ENCODE results near the gene PROZ. TPM values are rescaled to one million over a fixed set of nuclear protein-coding genes. Genes with fewer than 3 reads are reported as not detected.

The PROZ gene
- total RNA-seq, 1 experiment from 2014 or later: not detected

DNA sequence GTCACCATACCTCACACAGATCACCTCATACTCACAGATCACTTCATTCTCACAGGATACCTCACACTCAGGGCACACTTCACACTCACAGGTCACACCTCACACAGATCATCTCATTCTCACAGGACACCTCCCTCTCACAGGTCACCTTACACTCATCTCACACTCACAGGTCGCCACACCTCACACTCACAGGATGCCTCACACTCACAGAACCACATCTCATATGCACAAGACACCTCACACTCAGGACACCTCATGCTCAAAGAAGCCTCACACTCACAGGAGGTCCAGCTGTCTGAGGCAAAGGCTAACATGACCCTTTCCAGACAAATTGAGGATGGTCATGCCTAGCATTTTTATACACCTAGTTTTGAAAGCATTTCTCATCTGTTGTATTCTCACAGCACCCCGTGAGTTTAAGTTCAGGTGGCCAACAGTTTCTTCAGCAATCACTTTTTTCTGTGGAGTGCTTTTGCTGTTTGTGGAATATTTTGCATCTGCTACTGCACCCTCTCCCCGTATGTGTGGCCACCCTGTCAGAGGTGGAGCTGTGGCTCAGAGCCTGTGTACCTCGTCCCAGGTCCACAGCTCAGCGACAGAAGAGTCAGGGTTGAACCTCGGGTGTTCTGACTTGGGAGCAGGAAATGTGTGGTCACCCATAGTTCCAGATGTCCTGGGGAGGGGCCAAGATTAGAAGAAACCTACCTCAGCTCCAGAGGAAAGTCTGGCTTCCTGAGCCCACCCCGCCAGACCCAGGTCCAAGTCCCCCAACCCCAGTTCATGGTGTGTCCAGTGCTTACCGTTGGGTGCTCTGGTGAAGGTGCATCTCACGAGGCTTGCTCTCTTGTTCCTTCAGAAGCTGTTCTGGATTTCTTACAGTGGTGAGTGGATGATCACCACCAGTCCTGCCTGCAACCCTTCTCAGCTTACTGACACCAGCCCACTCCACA, 45.3 kb upstream of the PROZ start:
- intact Hi-C loops (cut with micrococcal nuclease): no loop called here
- BruUV-seq (replicated peaks): no TSS peak
- Histone ChIP-seq H4K20me1 (ENCODE audit: low read length) (no peaks in the 10 kb centered on the region), H3K79me2 (ENCODE audit: low read length) (no peaks in the 10 kb centered on the region), H3K4me2 (ENCODE audit: low read length) (no peak overlapping the region), H3K36me3 (ENCODE audit: low read depth, low read length) (no peaks in the 10 kb centered on the region), H3K4me3 (ENCODE audit: low read length) (no peak overlapping the region), H3K9me2 (replicated peaks; ENCODE audit: low read length) (no peaks in the 10 kb centered on the region), H3K4me1 (ENCODE audit: insufficient read depth, low read length) (no peaks in the 10 kb centered on the region), H3F3A (ENCODE audit: low read length, unreplicated experiment) (no peaks in the 10 kb centered on the region), H3K9ac (ENCODE audit: low read length) (no peak overlapping the region), H3K9me3 (ENCODE audit: low read length) (no peaks in the 10 kb centered on the region), H2AFZ (ENCODE audit: low read length) (no peak overlapping the region), H3K27me3 (ENCODE audit: low read length) (no peaks in the 10 kb centered on the region), H3K27ac (ENCODE audit: low read length) (no peak overlapping the region)
- TF ChIP-seq EZH2phosphoT487 (IDR thresholded peaks at IDR 0.05; ENCODE audit: borderline replicate concordance, low read length): no peak
- TF ChIP-seq, protein P1, sequence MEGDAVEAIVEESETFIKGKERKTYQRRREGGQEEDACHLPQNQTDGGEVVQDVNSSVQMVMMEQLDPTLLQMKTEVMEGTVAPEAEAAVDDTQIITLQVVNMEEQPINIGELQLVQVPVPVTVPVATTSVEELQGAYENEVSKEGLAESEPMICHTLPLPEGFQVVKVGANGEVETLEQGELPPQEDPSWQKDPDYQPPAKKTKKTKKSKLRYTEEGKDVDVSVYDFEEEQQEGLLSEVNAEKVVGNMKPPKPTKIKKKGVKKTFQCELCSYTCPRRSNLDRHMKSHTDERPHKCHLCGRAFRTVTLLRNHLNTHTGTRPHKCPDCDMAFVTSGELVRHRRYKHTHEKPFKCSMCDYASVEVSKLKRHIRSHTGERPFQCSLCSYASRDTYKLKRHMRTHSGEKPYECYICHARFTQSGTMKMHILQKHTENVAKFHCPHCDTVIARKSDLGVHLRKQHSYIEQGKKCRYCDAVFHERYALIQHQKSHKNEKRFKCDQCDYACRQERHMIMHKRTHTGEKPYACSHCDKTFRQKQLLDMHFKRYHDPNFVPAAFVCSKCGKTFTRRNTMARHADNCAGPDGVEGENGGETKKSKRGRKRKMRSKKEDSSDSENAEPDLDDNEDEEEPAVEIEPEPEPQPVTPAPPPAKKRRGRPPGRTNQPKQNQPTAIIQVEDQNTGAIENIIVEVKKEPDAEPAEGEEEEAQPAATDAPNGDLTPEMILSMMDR (conservative IDR thresholded peaks at IDR 0.05; ENCODE audit: low read depth, low read length): no peak
- DNase-seq (no peak), ATAC-seq (no peak)
- ChIA-PET CTCF (no interaction called here), POLR2A (ENCODE audit: unreplicated experiment) (no interaction called here)

DNA sequence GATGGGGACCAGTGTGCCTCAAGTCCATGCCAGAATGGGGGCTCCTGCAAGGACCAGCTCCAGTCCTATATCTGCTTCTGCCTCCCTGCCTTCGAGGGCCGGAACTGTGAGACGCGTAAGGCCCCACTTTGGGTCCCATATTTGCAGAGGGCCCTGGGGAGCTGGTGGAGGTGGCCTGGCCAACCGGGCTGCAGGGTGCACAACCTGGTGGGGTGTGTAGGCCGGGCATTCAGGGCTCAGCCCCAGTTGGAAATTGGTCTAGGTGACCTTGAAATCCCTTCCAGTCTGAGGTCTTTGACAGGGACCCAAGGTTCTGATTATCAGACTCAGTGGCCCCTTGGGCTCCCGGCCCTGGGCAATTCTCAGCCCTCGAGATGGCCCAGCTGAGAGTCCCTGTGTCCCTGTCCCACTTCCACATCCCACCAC, 44.6 kb upstream of the PROZ start:
- H3K9me2 ChIP-seq (replicated peaks; ENCODE audit: low read length): no peaks in the 10 kb centered on the region
- no peak overlapping the region for H2AFZ ChIP-seq (ENCODE audit: low read length)
- no peak overlapping the region for H3K4me2 ChIP-seq (ENCODE audit: low read length)
- H3K36me3 ChIP-seq (ENCODE audit: low read depth, low read length): no peaks in the 10 kb centered on the region
- no peak overlapping the region for H3K4me3 ChIP-seq (ENCODE audit: low read length)
- TF ChIP-seq EZH2 (IDR thresholded peaks at IDR 0.05; ENCODE audit: low read length, unreplicated experiment): no peak
- BruUV-seq (replicated peaks): no TSS peak
- no peaks in the 10 kb centered on the region for H4K20me1 ChIP-seq (ENCODE audit: low read length)
- ATAC-seq (no peak), DNase-seq (no peak)
- no peak overlapping the region for H3K9ac ChIP-seq (ENCODE audit: low read length)
- no peaks in the 10 kb centered on the region for H3K4me1 ChIP-seq (ENCODE audit: insufficient read depth, low read length)
- no peaks in the 10 kb centered on the region for H3K27me3 ChIP-seq (ENCODE audit: low read length)
- H3K9me3 ChIP-seq (ENCODE audit: low read length): no peaks in the 10 kb centered on the region
- POLR2A ChIA-PET (ENCODE audit: unreplicated experiment): no interaction called here
- no peaks in the 10 kb centered on the region for H3F3A ChIP-seq (ENCODE audit: low read length, unreplicated experiment)
- CTCF ChIA-PET: no interaction called here
- no peaks in the 10 kb centered on the region for H3K79me2 ChIP-seq (ENCODE audit: low read length)
- no peak overlapping the region for H3K27ac ChIP-seq (ENCODE audit: low read length)
- intact Hi-C loops (cut with micrococcal nuclease): no loop called here

DNA sequence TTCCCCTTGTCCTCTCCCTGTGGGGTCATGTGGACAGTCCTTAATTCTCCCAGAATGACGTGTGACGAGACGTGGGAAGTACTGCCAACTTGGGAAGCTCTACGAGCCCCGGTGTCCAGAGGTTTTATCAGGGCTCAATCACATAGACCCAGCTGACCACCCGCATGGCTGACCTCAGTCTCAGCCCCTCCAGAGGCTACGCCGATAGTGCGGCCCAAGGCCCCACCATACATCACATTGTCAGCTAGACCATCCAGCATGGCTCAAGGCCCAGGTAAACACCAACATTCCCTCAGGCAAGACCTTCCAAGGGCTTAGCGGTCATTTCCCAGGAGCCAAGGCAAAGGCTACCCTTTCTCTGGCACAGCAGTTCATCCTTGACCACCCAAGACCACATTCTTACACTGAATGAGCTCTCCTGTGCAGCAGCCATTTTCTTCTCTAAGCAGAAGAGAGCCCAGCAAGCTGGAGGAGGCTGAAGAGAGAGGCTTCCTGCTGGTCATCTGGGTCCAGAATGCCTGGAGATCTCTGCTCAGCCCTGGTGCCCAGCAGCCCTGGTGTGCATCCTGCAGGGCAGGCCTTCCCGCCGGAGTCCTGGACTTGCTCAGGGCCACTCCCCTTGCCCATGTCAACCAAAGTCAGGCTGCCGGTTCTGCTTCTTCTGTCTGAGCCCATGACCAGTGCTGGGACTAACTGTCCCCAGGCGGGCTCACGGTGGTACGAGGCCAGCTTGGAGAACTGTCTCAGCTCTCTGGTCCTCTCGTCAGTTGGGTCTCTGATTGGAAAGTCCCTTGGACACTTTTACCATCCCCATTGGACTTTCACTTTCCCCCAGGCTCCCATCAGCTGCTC, 43.7 kb upstream of the PROZ start:
- no peak for ATAC-seq
- BruUV-seq (replicated peaks): no TSS peak
- ChIA-PET CTCF (no interaction called here), POLR2A (ENCODE audit: unreplicated experiment) (no interaction called here)
- Histone ChIP-seq H2AFZ (ENCODE audit: low read length) (no peak overlapping the region), H3K4me2 (ENCODE audit: low read length) (no peak overlapping the region), H3K27me3 (ENCODE audit: low read length) (no peaks in the 10 kb centered on the region), H3K79me2 (ENCODE audit: low read length) (no peaks in the 10 kb centered on the region), H3K4me3 (ENCODE audit: low read length) (no peak overlapping the region), H3F3A (ENCODE audit: low read length, unreplicated experiment) (no peaks in the 10 kb centered on the region), H3K9me3 (ENCODE audit: low read length) (no peaks in the 10 kb centered on the region), H3K27ac (ENCODE audit: low read length) (no peak overlapping the region), H3K9ac (ENCODE audit: low read length) (no peak overlapping the region), H3K36me3 (ENCODE audit: low read depth, low read length) (no peaks in the 10 kb centered on the region), H3K4me1 (ENCODE audit: insufficient read depth, low read length) (no peaks in the 10 kb centered on the region), H4K20me1 (ENCODE audit: low read length) (no peaks in the 10 kb centered on the region), H3K9me2 (replicated peaks; ENCODE audit: low read length) (no peaks in the 10 kb centered on the region)
- intact Hi-C loops (cut with micrococcal nuclease): no loop called here
- DNase-seq: no peak
- no peak for TF ChIP-seq EZH2 (IDR thresholded peaks at IDR 0.05; ENCODE audit: low read length, unreplicated experiment)
- TF ChIP-seq EZH2phosphoT487 (IDR thresholded peaks at IDR 0.05; ENCODE audit: borderline replicate concordance, low read length): no peak
- TF ChIP-seq, protein P1 (conservative IDR thresholded peaks at IDR 0.05; ENCODE audit: low read depth, low read length): no peak

Measured in PC-3 (cell line).